Activated CD4-positive, alpha-beta T cell treated with anti-CD3 and anti-CD28 coated beads, Interleukin-2, amount 10 ng/mL, durations not matched to agents 24 days and 14 days (primary cell): ENCODE measurements around the gene CAD. TPM values are rescaled to one million over a fixed set of nuclear protein-coding genes. Genes with fewer than 3 reads are reported as not detected.
A peak's percentile ranks its signal among the peaks of the same experiment; 100 is the strongest.
"Not testable (repeated sequence)": the region's sequence is repeated elsewhere in the genome, so short reads cannot be mapped to it uniquely, and the experiment has no call there.

Source experiments
- DNase-seq: peaks from one replicate; pipeline ENCODE4 v3.0.0; 2022
- H3K27ac Mint-ChIP-seq: one replicate; pipeline ENCODE4 v1.8.0; 2022; ENCODE audit warnings: mild to moderate bottlenecking, mixed read lengths
- H3K27me3 Mint-ChIP-seq: one replicate; pipeline ENCODE4 v1.8.0; 2022; ENCODE audit warnings: mixed read lengths
- H3K36me3 Mint-ChIP-seq: one replicate; pipeline ENCODE4 v1.8.0; 2022; ENCODE audit warnings: low read depth, mild to moderate bottlenecking, mixed read lengths
- H3K4me1 Mint-ChIP-seq: one replicate; pipeline ENCODE4 v1.8.0; 2021; ENCODE audit warnings: mixed read lengths
- H3K4me3 Mint-ChIP-seq: one replicate; pipeline ENCODE4 v1.8.0; 2022; ENCODE audit warnings: mild to moderate bottlenecking, moderate library complexity, mixed read lengths
- H3K9me3 Mint-ChIP-seq: one replicate; pipeline ENCODE4 v1.8.0; 2021; ENCODE audit warnings: mixed read lengths
- intact Hi-C: fragments of 100-400 bp; cut with micrococcal nuclease; formaldehyde crosslinking; loops from one replicate; pipeline ENCODE4 v1.15.1; 2023
- total RNA-seq: library from RNA; stranded (reverse); gene quantifications from 2 replicates; pipeline ENCODE4 v1.2.3, GENCODE V29; 2022

The CAD gene
- total RNA-seq, 1 donor from 2014 or later = 159 TPM

DNA sequence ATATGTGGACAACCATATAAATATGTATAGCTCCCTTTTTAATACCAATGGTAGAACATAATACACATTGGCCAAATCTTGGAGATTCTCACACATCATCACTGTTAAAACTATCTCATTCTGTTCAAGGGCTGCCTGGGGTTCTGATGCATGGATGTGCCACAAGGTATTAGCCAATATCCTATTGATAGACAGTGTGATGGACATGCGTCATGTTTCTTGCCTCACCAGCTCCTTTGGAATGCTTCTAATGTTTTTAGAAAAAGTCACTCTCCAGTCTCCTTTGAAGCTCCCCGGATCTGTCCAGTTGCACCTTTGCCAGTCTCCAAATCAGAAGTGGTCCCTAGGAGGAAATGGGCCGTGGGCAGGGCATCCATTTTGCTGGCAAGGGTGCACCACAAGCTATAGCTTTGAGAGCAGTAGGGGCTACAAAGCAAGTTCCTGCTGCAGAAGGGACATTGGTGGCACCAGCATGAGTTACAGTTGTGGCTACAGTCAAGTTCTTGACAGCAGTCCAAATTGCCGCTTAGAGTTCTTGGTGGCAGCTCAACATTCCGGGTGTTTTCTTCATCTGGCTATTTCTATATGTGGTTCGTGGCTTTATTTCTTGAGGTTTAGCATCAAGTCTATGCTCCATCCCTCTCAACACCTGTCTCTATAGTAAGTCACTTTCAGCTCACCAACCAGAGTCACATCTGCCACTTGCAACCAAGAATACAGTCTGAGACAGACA lies 30.4 kb upstream of the CAD start:
- H3K36me3 Mint-ChIP-seq = no peaks in the 10 kb centered on the region
- no peak overlapping the region for H3K4me3 Mint-ChIP-seq
- no peaks in the 10 kb centered on the region for H3K9me3 Mint-ChIP-seq
- DNase-seq = no peak
- intact Hi-C loops = loop anchor here (10.0 kb wide), 1 partner anchor 342 kb away; the partner anchor contains the start of gene DPYSL5
- H3K27ac Mint-ChIP-seq = no peak overlapping the region
- H3K27me3 Mint-ChIP-seq = peaks cover 30% of the 10 kb centered on the region
- peaks cover 2% of the 10 kb centered on the region for H3K4me1 Mint-ChIP-seq

DNA sequence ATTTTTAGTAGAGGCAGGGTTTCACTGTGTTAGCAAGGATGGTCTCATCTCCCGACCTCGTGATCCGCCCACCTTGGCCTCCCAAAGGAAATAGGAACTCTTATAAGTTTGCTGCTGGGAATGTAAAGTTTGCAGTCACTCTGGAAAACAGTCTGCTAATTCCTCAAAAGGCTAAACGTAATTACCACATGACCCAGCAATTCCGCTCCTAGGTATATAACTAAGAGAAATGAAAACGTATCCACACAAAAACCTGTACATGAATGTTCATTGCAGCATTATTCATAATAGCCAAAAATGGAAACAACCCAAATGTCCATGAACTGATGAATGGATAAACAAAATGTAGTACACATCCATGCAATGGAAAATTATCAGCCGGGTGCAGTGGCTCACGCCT lies 27.2 kb upstream of the CAD start:
- no peaks in the 10 kb centered on the region for H3K4me1 Mint-ChIP-seq
- intact Hi-C loops = loop anchor here (10.0 kb wide), 1 partner anchor 345 kb away; the partner anchor contains the start of gene DPYSL5
- H3K27ac Mint-ChIP-seq = no peak overlapping the region
- DNase-seq = no peak
- H3K4me3 Mint-ChIP-seq = no peak overlapping the region
- H3K27me3 Mint-ChIP-seq = peaks cover 24% of the 10 kb centered on the region
- no peaks in the 10 kb centered on the region for H3K36me3 Mint-ChIP-seq
- no peaks in the 10 kb centered on the region for H3K9me3 Mint-ChIP-seq

GRCh38 chr2:27191070-27191829 lies 25.9 kb upstream of the CAD start:
- Mint-ChIP-seq H3K36me3 (no peaks in the 10 kb centered on the region), H3K9me3 (no peaks in the 10 kb centered on the region), H3K27ac (no peak overlapping the region), H3K27me3 (peaks cover 20% of the 10 kb centered on the region), H3K4me1 (no peaks in the 10 kb centered on the region), H3K4me3 (no peak overlapping the region)
- intact Hi-C loops = loop anchor here (1.0 kb wide), 2 partner anchors 93 to 230 kb away; no protein-coding TSS in a partner anchor
- peak; percentile 86 for DNase-seq

DNA sequence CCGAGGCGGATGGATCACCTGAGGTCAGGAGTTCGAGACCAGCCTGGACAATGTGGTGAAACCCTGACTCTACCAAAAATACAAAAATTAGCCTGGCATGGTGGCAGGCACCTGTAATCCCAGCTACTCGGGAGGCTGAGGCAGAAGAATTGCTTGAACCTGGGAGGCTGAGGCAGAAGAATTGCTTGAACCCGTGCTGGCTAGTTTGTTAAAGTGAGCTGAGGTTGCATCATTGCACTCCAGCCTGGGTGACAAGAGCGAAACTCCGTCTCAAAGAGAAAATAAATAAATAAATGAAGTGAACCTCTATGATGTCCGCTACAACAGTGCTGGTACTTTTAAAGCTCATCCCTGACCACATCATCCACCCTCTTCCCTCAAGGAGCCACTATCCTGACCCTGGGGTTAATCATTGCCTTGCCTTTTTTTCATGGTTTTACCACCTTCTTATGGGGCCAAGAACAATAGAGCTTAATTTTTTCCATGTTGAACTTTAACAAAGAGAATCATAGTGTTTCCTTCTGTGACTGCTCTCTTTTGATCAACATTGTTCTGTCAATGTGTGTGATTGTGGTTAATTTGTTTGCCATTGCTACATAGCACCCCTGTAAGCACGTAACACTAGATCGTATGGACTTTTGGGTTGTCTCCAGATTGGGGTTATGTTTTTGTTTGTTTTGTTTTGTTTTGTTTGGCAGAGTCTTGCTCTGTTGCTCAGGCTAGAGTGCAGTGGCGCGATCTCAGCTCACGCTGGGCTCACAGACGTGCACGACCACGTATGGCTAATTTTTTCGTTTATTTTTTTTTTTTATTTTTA lies 22.4 kb upstream of the CAD start:
- Mint-ChIP-seq H3K4me3 (no peak overlapping the region), H3K36me3 (peaks cover 12% of the 10 kb centered on the region), H3K4me1 (no peaks in the 10 kb centered on the region), H3K27ac (no peak overlapping the region), H3K9me3 (no peaks in the 10 kb centered on the region), H3K27me3 (peaks cover 11% of the 10 kb centered on the region)
- intact Hi-C loops = no loop called here
- DNase-seq = no peak

GRCh38 chr2:27195799-27196198 lies 21.4 kb upstream of the CAD start:
- intact Hi-C loops, H3K4me1 Mint-ChIP-seq, H3K9me3 Mint-ChIP-seq, DNase-seq, H3K27ac Mint-ChIP-seq, H3K4me3 Mint-ChIP-seq: not testable (repeated sequence)
- H3K36me3 Mint-ChIP-seq = peaks cover 19% of the 10 kb centered on the region
- peaks cover 11% of the 10 kb centered on the region for H3K27me3 Mint-ChIP-seq

DNA sequence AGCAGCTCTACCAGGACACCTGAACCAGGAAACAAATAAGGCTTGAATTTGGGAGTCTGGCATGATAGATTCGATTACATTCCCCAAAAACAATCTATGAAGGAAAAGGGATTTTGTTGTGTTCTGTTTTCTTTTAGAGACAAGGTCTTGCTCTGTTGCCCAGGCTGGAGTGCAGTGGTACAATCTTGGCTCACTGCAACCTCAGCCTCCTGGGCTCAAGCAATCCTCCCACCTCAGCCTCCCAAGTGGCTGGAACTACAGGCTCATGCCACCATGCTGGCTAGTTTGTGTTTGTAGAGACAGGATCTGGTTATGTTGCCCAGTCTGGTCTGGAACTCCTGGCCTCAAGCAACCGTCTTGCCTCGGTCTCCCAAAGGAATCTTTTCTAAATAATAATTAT lies 19.1 kb upstream of the CAD start:
- intact Hi-C loops, DNase-seq, H3K4me1 Mint-ChIP-seq: not testable (repeated sequence)

GRCh38 chr2:27198627-27199026 lies 18.5 kb upstream of the CAD start:
- Mint-ChIP-seq H3K27me3 (peaks cover 3% of the 10 kb centered on the region), H3K36me3 (peaks cover 34% of the 10 kb centered on the region), H3K4me1 (peaks cover 4% of the 10 kb centered on the region), H3K27ac (no peak overlapping the region), H3K4me3 (no peak overlapping the region), H3K9me3 (no peaks in the 10 kb centered on the region)
- no peak for DNase-seq
- intact Hi-C loops = no loop called here

More for the DNA sequence above, 19.1 kb upstream of the CAD start:
- not testable (repeated sequence) for H3K27me3 Mint-ChIP-seq, H3K9me3 Mint-ChIP-seq, H3K4me3 Mint-ChIP-seq, H3K27ac Mint-ChIP-seq
- H3K36me3 Mint-ChIP-seq = peaks cover 28% of the 10 kb centered on the region

DNA sequence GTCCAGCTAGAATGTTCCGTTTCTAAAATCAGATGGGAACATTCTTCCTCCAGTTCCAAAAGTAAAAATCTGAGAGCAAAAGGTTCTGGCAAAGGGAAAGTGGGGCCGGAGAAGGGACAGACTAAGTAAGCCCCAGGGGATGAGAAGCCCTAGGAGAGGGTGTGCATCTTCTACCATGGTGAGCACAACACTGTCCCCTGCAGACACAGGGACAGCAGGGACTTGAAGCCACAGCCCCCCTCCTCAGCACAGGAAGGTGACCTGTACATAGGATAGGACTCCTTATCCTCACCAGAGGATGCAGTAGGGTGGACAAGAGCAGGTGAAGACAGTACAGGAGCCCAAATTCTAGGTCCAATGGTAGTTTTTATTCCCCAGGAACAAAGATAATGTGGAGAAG lies 17.9 kb upstream of the CAD start:
- intact Hi-C loops = no loop called here
- Mint-ChIP-seq H3K4me1 (peaks cover 4% of the 10 kb centered on the region), H3K27me3 (peaks cover 3% of the 10 kb centered on the region), H3K4me3 (no peak overlapping the region), H3K36me3 (peaks cover 34% of the 10 kb centered on the region), H3K27ac (no peak overlapping the region), H3K9me3 (no peaks in the 10 kb centered on the region)
- no peak for DNase-seq

DNA sequence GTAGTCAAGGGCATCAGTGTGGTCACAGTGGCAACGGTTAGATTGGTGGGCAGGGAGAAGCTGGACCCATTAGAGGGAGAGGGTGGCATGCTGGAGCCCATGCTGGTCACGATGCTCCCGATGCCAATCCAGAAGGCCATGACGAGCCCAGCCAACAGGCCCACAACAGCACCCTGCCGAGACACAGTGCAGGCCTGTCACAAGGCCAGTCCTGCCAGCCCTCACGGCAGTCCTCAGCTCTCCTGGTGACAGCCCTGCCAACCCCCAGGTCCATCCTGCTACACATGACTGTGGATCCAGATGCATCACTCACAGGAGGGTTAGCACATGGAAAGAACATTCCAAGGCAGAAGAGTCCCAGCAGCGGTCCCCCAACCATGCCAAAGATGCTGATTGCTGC lies 15.5 kb upstream of the CAD start:
- Mint-ChIP-seq H3K4me1 (peaks cover 13% of the 10 kb centered on the region), H3K27me3 (no peaks in the 10 kb centered on the region), H3K4me3 (no peak overlapping the region), H3K27ac (no peak overlapping the region), H3K9me3 (no peaks in the 10 kb centered on the region), H3K36me3 (peaks cover 53% of the 10 kb centered on the region)
- intact Hi-C loops = no loop called here
- no peak for DNase-seq

DNA sequence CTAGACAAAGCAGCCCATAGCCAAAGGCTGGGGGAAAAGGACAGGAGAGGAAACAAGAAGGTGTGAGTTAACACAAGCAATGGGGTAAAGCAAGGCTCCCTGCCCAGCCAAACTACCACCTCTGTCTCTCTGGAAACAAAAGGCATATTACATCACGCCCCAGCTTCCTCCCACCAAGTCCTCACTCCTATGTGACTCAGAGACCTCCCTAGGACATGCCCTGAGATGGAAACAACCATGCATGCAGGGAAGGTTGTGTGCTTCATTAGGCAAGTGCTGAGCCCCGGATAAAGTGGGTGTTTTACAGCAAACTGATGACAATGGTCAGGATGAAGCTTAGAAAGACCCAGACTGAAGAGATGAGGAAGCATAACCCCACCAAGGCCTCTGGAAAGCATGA lies 14.3 kb upstream of the CAD start:
- Mint-ChIP-seq H3K4me1 (peaks cover 16% of the 10 kb centered on the region), H3K36me3 (peaks cover 61% of the 10 kb centered on the region)

GRCh38 chr2:27203741-27204140 lies 13.4 kb upstream of the CAD start:
- H3K36me3 Mint-ChIP-seq = peaks cover 66% of the 10 kb centered on the region
- no peaks in the 10 kb centered on the region for H3K27me3 Mint-ChIP-seq
- H3K4me3 Mint-ChIP-seq = no peak overlapping the region
- DNase-seq = no peak
- H3K9me3 Mint-ChIP-seq = no peaks in the 10 kb centered on the region
- H3K27ac Mint-ChIP-seq = no peak overlapping the region
- H3K4me1 Mint-ChIP-seq = peaks cover 22% of the 10 kb centered on the region
- intact Hi-C loops = no loop called here

More for the DNA sequence above, 14.3 kb upstream of the CAD start:
- intact Hi-C loops = no loop called here
- Mint-ChIP-seq H3K27ac (no peak overlapping the region), H3K9me3 (no peaks in the 10 kb centered on the region), H3K27me3 (no peaks in the 10 kb centered on the region), H3K4me3 (no peak overlapping the region)
- peak; percentile 55 for DNase-seq

- Mint-ChIP-seq H3K27me3 (no peaks in the 10 kb centered on the region), H3K27ac (no peak overlapping the region), H3K4me1 (peaks cover 27% of the 10 kb centered on the region), H3K36me3 (peaks cover 61% of the 10 kb centered on the region), H3K9me3 (no peaks in the 10 kb centered on the region), H3K4me3 (no peak overlapping the region)
- intact Hi-C loops = no loop called here
- DNase-seq = peak; percentile 57
These were observed 12.6 kb upstream of the CAD start for GRCh38 chr2:27204566-27204965.

DNA sequence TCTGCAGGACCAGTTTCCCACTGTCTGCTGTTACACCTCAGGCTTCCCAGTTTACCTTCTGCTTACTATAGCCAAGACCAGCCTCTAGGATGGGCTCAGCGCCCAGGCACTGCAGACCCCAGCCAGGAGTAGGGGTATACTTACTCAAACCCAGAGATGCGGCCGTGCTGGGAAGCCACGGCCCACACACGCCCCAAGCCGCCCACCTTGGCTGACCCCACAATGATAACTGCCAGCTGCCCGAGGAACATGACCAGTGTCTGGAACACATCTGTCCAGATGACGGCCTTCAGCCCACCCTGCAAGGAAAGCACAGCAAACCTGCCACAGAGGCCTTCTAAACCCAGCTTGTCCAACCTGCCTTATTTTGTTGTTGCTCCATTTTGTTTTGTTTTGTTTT lies 12.0 kb upstream of the CAD start:
- H3K27me3 Mint-ChIP-seq = no peaks in the 10 kb centered on the region
- H3K36me3 Mint-ChIP-seq = peaks cover 61% of the 10 kb centered on the region
- intact Hi-C loops = no loop called here
- H3K4me1 Mint-ChIP-seq = peaks cover 34% of the 10 kb centered on the region
- H3K27ac Mint-ChIP-seq = no peak overlapping the region
- H3K4me3 Mint-ChIP-seq = no peak overlapping the region
- no peaks in the 10 kb centered on the region for H3K9me3 Mint-ChIP-seq
- DNase-seq = no peak

DNA sequence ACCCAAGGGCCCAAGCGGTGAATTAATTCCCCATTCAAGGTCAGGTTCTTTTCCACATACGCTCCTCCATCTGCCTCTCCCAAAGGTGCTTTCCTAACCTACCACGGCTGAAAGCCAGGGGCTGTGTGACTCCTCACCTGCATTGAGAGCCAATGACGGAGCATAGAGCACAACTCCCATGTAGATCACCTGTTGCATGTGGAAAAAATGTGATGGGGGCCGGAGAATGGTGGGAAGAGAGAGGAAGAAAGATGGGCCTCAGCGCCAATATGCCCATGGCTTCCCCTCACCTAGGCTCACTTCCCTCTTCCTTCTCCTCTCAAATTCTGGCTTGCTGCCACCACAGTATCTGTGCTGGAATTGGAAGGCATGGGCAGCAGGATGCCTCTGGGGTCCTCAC lies 10.8 kb upstream of the CAD start:
- H3K9me3 Mint-ChIP-seq = no peaks in the 10 kb centered on the region
- peaks cover 35% of the 10 kb centered on the region for H3K4me1 Mint-ChIP-seq

More for the DNA sequence above, 10.8 kb upstream of the CAD start:
- DNase-seq = no peak
- Mint-ChIP-seq H3K27me3 (no peaks in the 10 kb centered on the region), H3K36me3 (peaks cover 59% of the 10 kb centered on the region), H3K27ac (no peak overlapping the region), H3K4me3 (no peak overlapping the region)
- intact Hi-C loops = no loop called here
